Breast epithelium (tissue), 4 donors: ENCODE results near the gene INAVA. TPM values are rescaled to one million over a fixed set of nuclear protein-coding genes. Genes with fewer than 3 reads are reported as not detected.

Experiments used
- DNase-seq, 2 donors: peaks; one replicate each; pipeline ENCODE4 v3.0.0-alpha.2; 2019; ENCODE audit warnings: low spot score in 2 of 2
- H3K27ac ChIP-seq, 2 donors: fragments of 200-600 bp; sonication (generic) in 1 of 2; one replicate each; pipeline ENCODE4 v1.5.1; 2016 to 2019; ENCODE audit warnings: mild to moderate bottlenecking in 1 of 2
- H3K27me3 ChIP-seq, 2 donors: fragments of 200-600 bp; sonication (generic) in 1 of 2; one replicate each; pipeline versions ENCODE4 v1.5.1 to v1.6.0; 2017 to 2019; ENCODE audit warnings: control low read depth in 1 of 2, mild to moderate bottlenecking in 1 of 2
- H3K36me3 ChIP-seq: fragments of 200-600 bp; one replicate; pipeline ENCODE4 v1.5.1; 2019
- H3K4me1 ChIP-seq, 2 donors: fragments of 200-600 bp; sonication (generic); one replicate each; pipeline ENCODE4 v1.5.1; 2016 to 2019; ENCODE audit warnings: control low read depth in 1 of 2
- H3K4me3 ChIP-seq, 3 donors: fragments of 200-600 bp; sonication (generic); 1 replicate in 2 of 3; 2 replicates in 1 of 3; pipeline ENCODE4 v1.5.1; 2016 to 2019; ENCODE audit warnings: mild to moderate bottlenecking in 3 of 3, moderate library complexity in 2 of 3
- H3K9me3 ChIP-seq, 2 donors: fragments of 200-600 bp; sonication (generic) in 1 of 2; one replicate each; pipeline ENCODE4 v1.5.1; 2016 to 2019; ENCODE audit warnings: control low read depth in 1 of 2
- POLR2A ChIP-seq: fragments of 450-650 bp; IDR thresholded peaks from one replicate; pipeline ENCODE4 v1.6.1; 2016; ENCODE audit warnings: antibody characterized with exemption, mild to moderate bottlenecking, moderate library complexity
- POLR2AphosphoS5 ChIP-seq, 3 donors: sonication (generic); formaldehyde crosslinking; IDR thresholded peaks; one replicate each; pipeline ENCODE4 v1.6.1; 2017; ENCODE audit warnings: antibody characterized with exemption in 3 of 3
- intact Hi-C: fragments of 100-400 bp; cut with DNase I; formaldehyde crosslinking; loops from one replicate; pipeline ENCODE4 v1.15.1; 2023; ENCODE audit warnings: low total_unique reads
- total RNA-seq, 3 donors: library from RNA; depleted of rRNA; stranded (reverse); fragments of >200 nt; gene quantifications; one replicate each; pipeline ENCODE4 v1.1.0, GENCODE V29; 2016
- TF ChIP-seq, protein P1 (sequence below), 3 donors: fragments of 450-650 bp; IDR thresholded peaks; one replicate each; pipeline ENCODE4 v1.5.1; 2016 to 2017; ENCODE audit warnings: antibody characterized with exemption in 3 of 3, mild to moderate bottlenecking in 3 of 3, moderate library complexity in 3 of 3

Gene INAVA
- total RNA-seq, 3 donors from 2014 or later = 1.0 to 7.5 TPM; not detected in 1

DNA sequence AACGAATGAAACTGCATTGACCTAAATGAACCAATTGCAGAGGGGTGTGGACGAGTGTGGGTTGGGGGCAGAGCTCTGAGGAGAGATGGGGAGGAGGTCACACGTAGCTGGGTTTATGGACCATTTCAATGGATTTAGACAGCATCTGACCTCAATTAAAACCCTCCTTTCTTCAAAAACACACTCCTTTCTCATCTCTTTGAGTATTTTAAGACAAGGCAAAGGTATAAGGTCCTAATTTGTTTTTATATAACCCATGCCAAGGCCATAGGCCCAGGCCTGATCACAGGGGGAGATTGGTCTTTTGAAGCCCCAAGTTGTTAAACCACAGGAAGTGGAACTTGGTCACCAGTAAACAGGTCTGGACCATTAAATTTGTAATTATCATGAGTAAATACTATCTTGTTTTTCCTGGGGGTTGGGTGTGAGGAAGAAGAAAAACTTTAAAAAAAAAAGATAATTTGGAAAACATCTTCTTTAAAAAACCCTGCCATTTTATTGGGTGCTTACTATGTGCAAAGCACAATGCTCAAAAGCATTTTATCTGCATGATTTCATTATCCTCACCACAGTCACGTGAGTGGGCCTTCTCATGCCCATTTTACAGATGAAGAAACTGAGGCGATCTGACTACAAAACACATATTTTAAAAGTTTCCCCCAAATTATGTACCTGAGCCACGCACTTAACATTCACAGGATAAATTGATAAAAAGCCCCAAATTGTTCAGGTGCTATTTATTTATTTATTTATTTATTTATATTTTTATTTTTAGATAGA lies 8.9 kb upstream of the INAVA start:
- no peaks in the 10 kb centered on the region for H3K36me3 ChIP-seq
- H3K27ac ChIP-seq = no peak overlapping the region
- intact Hi-C loops = no loop called here
- no peaks in the 10 kb centered on the region for H3K27me3 ChIP-seq
- H3K9me3 ChIP-seq = no peaks in the 10 kb centered on the region
- no peak for DNase-seq
- TF ChIP-seq, protein P1, sequence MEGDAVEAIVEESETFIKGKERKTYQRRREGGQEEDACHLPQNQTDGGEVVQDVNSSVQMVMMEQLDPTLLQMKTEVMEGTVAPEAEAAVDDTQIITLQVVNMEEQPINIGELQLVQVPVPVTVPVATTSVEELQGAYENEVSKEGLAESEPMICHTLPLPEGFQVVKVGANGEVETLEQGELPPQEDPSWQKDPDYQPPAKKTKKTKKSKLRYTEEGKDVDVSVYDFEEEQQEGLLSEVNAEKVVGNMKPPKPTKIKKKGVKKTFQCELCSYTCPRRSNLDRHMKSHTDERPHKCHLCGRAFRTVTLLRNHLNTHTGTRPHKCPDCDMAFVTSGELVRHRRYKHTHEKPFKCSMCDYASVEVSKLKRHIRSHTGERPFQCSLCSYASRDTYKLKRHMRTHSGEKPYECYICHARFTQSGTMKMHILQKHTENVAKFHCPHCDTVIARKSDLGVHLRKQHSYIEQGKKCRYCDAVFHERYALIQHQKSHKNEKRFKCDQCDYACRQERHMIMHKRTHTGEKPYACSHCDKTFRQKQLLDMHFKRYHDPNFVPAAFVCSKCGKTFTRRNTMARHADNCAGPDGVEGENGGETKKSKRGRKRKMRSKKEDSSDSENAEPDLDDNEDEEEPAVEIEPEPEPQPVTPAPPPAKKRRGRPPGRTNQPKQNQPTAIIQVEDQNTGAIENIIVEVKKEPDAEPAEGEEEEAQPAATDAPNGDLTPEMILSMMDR (IDR thresholded peaks at IDR 0.05) = no peak
- no peak for TF ChIP-seq POLR2AphosphoS5 (IDR thresholded peaks at IDR 0.05)
- TF ChIP-seq POLR2A = no peak
- no peak overlapping the region for H3K4me3 ChIP-seq
- H3K4me1 ChIP-seq = no peaks in the 10 kb centered on the region

DNA sequence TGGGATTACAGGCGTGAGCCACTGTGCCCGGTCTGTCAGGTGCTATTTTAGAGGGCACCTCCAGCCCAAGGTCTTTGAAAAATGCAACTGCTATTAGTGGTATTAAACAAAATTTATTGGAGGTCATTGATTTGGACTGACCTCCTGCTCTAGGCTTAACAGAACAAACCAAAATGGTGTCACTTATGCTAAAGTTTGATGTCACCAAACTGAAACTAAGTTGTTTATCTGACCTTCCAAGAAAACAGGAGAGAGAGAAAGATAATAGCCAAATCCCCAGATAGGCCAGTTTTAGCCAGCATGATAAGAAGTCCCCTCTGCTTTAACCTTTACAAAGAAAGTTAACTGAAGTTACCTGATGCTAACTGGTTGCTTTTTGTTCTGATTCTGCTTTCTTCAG lies 8.1 kb upstream of the INAVA start:
- no peaks in the 10 kb centered on the region for H3K27me3 ChIP-seq

GRCh38 chr1:200887036-200887435 lies 7.7 kb upstream of the INAVA start:
- H3K36me3 ChIP-seq = no peaks in the 10 kb centered on the region
- no peak overlapping the region for H3K4me3 ChIP-seq
- no peak for DNase-seq
- TF ChIP-seq POLR2A (no peak), POLR2AphosphoS5 (IDR thresholded peaks at IDR 0.05) (no peak)
- H3K27me3 ChIP-seq = no peaks in the 10 kb centered on the region
- intact Hi-C loops = no loop called here
- H3K9me3 ChIP-seq = no peaks in the 10 kb centered on the region
- H3K4me1 ChIP-seq = no peaks in the 10 kb centered on the region
- no peak overlapping the region for H3K27ac ChIP-seq

More for the DNA sequence above, 8.1 kb upstream of the INAVA start:
- Histone ChIP-seq H3K4me3 (no peak overlapping the region), H3K27ac (no peak overlapping the region), H3K4me1 (no peaks in the 10 kb centered on the region), H3K9me3 (no peaks in the 10 kb centered on the region), H3K36me3 (no peaks in the 10 kb centered on the region)
- intact Hi-C loops = no loop called here
- DNase-seq = no peak
- no peak for TF ChIP-seq POLR2AphosphoS5 (IDR thresholded peaks at IDR 0.05)
- TF ChIP-seq, protein P1 (IDR thresholded peaks at IDR 0.05) = no peak
- no peak for TF ChIP-seq POLR2A

DNA sequence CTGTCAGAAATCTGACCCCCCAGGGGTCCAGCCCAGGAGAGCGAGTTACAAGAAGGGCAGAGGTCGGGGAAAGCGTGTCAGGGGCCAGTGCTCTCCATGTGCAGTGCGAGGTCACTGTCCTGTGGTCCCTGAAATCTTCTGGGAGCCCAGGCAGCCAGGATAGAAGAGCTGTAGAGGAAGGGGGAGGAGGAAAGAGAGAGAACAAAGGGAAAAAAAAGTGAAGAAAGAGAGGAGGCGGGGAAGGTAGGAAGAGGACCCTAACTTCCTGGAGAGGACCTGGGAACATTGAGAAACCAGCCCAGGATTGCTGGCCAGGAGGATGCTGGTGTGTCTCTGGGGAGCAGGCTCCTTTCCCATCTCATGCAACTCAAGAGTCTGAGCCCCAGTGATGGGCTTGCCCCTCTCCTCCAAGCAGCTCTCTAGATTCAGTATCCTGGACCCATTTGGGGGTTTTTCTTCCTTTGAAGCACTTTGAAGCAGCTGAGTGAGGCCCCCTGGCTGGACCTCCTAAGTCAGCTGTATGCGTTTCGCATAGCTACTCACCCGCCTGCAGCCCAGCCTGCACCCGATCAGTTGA lies 6.8 kb upstream of the INAVA start:
- DNase-seq = no peak
- Histone ChIP-seq H3K27ac (no peak overlapping the region), H3K4me1 (no peaks in the 10 kb centered on the region), H3K36me3 (no peaks in the 10 kb centered on the region), H3K4me3 (no peak overlapping the region), H3K27me3 (no peaks in the 10 kb centered on the region), H3K9me3 (no peaks in the 10 kb centered on the region)
- TF ChIP-seq POLR2AphosphoS5 (IDR thresholded peaks at IDR 0.05) (no peak), POLR2A (no peak)
- TF ChIP-seq, protein P1 (IDR thresholded peaks at IDR 0.05) = no peak
- intact Hi-C loops = no loop called here

DNA sequence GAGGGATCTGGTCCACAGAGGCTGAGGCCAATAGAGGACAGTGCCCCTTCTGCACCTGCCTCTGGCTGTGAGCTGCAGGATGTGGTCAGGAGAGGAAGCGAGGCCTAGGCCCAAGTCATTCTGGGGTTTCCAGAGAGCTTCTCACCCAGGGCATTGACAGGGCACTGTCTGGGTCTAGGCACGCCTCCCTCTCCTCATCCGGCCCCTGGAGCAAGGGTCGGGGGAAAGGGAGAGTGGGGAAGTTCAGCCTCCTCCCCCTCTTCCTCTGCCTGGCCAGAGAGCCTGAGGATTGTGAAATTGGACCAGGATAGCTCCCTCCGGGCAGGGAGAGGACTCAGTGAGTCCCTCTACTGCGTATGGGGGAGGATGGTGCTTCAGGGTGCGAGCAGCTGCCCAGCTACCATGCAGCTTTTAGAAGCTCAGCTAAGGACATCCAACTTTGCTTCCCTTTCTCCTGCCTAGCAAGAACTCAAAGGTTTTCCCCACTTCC lies 6.3 kb upstream of the INAVA start:
- TF ChIP-seq, protein P1 (IDR thresholded peaks at IDR 0.05) = no peak
- TF ChIP-seq POLR2A (no peak), POLR2AphosphoS5 (IDR thresholded peaks at IDR 0.05) (no peak)
- no peak for DNase-seq
- intact Hi-C loops = no loop called here
- Histone ChIP-seq H3K36me3 (no peaks in the 10 kb centered on the region), H3K27me3 (no peaks in the 10 kb centered on the region), H3K4me1 (no peaks in the 10 kb centered on the region), H3K9me3 (no peaks in the 10 kb centered on the region), H3K27ac (no peak overlapping the region), H3K4me3 (no peak overlapping the region)
